ENCODE measurements around the gene SIGLEC11. TPM values are rescaled to one million over a fixed set of nuclear protein-coding genes. Genes with fewer than 3 reads are reported as not detected.

Gene SIGLEC11
- total and polyA plus RNA-seq, 12 donors = 0.11 to 1.7 (median 0.42) TPM; not detected in 1

DNA sequence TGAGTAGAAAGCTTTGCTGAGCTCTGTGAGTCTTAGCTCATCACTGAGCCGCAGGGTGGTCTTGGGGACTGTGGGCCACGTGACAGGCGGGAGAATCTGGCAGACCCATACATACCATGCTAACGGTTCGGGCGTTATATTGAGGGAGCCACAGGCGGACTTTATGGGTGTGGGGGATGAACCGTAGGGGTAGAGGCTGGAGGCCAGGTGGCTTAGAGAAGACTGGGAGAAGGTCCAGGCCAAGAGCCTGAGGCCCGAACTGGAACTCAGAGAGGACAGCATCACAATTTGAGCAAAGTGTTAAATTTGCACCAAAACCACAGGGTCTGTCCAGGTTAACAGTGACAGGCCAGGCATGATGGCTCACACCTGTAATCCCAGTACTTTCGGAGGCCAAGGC, 47.3 kb downstream of the SIGLEC11 start:
- ATAC-seq = no peak
- no peak overlapping the region for H3K27ac ChIP-seq
- WGBS, 2 donors = 92 to 94% methylated on average over 10 of the region's 10 CpGs
- intact Hi-C loops (cut with DNase I) = no loop called here
- peaks cover 0 to 5% (median 0%) of the 10 kb centered on the region in 11 donors for H3K9me3 ChIP-seq
- DNase-seq = no peak
- H3K27me3 ChIP-seq = no peaks in the 10 kb centered on the region
- peaks cover 0 to 89% (median 8%) of the 10 kb centered on the region in 9 donors for H3K36me3 ChIP-seq
- peaks cover 0 to 50% (median 8%) of the 10 kb centered on the region in 9 donors for H3K4me1 ChIP-seq
- TF ChIP-seq, protein P1, sequence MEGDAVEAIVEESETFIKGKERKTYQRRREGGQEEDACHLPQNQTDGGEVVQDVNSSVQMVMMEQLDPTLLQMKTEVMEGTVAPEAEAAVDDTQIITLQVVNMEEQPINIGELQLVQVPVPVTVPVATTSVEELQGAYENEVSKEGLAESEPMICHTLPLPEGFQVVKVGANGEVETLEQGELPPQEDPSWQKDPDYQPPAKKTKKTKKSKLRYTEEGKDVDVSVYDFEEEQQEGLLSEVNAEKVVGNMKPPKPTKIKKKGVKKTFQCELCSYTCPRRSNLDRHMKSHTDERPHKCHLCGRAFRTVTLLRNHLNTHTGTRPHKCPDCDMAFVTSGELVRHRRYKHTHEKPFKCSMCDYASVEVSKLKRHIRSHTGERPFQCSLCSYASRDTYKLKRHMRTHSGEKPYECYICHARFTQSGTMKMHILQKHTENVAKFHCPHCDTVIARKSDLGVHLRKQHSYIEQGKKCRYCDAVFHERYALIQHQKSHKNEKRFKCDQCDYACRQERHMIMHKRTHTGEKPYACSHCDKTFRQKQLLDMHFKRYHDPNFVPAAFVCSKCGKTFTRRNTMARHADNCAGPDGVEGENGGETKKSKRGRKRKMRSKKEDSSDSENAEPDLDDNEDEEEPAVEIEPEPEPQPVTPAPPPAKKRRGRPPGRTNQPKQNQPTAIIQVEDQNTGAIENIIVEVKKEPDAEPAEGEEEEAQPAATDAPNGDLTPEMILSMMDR (IDR thresholded peaks at IDR 0.05) = no peak
- no peak overlapping the region for H3K4me3 ChIP-seq

DNA sequence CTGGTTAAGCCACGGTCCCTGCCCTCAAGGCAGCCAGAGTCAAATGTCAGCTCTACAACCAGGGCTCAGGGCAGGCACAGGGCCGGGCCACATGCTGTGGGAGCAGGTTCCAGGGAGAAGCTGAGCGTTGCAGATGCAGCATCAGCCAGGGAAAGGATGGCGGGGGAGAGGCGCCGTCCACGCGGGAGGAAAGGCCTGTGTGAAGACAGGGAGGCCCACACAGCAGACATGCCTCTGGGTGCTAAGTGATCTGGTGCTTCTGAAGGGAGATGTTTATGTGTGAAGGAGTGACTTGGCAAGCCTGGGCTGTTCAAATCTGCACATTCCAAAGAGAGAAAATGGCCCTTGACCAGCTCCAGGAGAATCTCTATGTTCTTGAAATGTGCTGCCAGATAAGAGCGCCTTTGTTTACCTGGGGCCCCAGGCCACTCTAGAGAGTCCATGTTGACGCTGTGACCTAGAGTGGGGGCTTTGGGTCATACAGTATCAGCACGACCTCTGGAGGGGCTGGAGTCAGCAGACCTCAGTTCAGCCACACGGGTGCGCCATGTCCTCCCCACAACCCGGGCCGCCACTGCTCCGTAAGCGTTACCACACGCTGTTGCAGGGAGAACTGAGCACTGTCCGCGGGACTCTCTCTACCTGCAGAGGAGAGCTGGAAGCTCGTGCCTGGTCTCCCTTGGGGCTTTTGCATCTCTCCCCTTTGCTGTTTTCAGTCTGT, 47.8 kb downstream of the SIGLEC11 start:
- intact Hi-C loops (cut with DNase I) = no loop called here
- WGBS, 2 donors = 81 to 87% methylated on average over 21 of the region's 21 CpGs
- TF ChIP-seq, protein P1 (IDR thresholded peaks at IDR 0.05) = no peak
- Histone ChIP-seq H3K27ac (peak overlapping the region in 1 of 10 donors; percentile 83), H3K4me1 (peaks cover 0 to 46% (median 8%) of the 10 kb centered on the region in 9 donors), H3K36me3 (peaks cover 0 to 90% (median 14%) of the 10 kb centered on the region in 9 donors), H3K27me3 (no peaks in the 10 kb centered on the region), H3K9me3 (peaks cover 0 to 5% (median 0%) of the 10 kb centered on the region in 11 donors), H3K4me3 (no peak overlapping the region)
- ATAC-seq = no peak
- DNase-seq = no peak

DNA sequence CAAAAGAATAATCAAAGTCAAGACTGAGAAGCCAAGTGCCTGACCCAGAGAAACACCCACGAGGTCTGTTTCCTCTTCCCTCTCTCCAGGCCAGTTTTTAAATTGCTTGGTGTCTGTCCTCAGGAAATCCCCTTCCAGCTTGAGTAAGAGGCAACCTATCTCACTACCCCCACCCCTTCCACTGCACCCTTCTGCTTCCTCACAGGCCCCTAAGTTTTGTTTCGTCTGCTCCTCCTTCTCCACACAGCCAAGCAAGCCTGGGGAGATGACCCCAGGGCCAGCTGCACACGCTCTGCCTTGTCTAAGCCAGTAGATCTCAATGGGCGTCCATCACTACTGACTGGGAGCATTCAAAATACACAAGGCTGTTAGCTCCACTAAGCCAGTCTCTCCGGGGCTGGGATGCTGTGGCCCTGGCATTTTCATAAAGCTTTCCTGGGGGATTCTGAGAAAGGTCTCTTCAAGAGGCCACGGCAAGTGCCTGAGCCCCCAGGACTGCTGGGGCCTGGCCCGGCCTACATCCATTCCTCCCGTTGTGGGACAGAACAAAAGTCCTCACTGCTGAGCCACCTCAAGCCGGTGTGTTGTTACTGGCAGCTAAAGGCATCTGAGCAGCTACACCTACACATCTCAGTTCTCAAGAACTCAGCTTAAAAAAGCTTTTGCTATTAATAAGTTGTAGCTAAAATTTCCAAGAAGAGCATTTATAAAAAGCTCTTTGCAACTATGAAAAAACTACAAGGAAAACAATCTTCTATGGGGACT, 49.4 kb downstream of the SIGLEC11 start:
- Histone ChIP-seq H3K27ac (peak overlapping the region in 5 of 10 donors; percentile 15 to 83 (median 40)), H3K36me3 (peaks cover 0 to 90% (median 16%) of the 10 kb centered on the region in 9 donors), H3K27me3 (no peaks in the 10 kb centered on the region), H3K9me3 (peaks cover 0 to 5% (median 0%) of the 10 kb centered on the region in 11 donors), H3K4me1 (peaks cover 0 to 30% (median 8%) of the 10 kb centered on the region in 9 donors), H3K4me3 (no peak overlapping the region)
- intact Hi-C loops (cut with DNase I) = no loop called here
- peak in 7 of 8 donors; percentile 29 to 47 (median 38) for ATAC-seq
- DNase-seq = no peak
- 65% methylated on average over 9 of the region's 9 CpGs for WGBS, 2 donors
- TF ChIP-seq, protein P1 (IDR thresholded peaks at IDR 0.05) = no peak

DNA sequence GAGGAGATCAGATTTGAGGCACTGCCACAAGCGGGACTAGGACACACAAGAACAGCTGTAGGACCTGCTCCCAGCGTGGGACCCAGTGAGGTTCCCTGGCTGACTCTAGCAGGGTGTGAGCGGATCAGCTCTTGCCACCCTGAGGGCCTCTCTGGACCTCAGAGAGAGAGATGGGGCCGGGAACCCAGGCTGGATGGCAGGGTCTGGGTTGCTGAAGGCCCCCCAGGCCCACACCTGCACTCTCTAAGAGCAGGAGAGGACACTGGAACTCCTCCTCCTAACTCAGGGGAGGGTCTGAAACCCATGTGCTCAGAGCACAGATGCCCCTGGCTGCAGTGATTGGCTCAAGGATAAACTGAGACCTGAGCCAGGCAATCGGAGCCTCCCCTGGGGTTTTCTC, 50.8 kb downstream of the SIGLEC11 start:
- TF ChIP-seq, protein P1 (IDR thresholded peaks at IDR 0.05) = no peak
- peaks cover 0 to 82% (median 13%) of the 10 kb centered on the region in 9 donors for H3K36me3 ChIP-seq

More for the DNA sequence above, 50.8 kb downstream of the SIGLEC11 start:
- H3K4me3 ChIP-seq = no peak overlapping the region
- H3K27me3 ChIP-seq = no peaks in the 10 kb centered on the region
- 94 to 99% methylated on average over 5 of the region's 5 CpGs for WGBS, 2 donors
- H3K4me1 ChIP-seq = peaks cover 0 to 28% (median 8%) of the 10 kb centered on the region in 9 donors
- intact Hi-C loops (cut with DNase I) = no loop called here
- peak in 1 of 8 donors; percentile 14 for ATAC-seq
- peak overlapping the region in 2 of 10 donors; percentile 62 to 83 for H3K27ac ChIP-seq
- DNase-seq = no peak
- peaks cover 0 to 1% (median 0%) of the 10 kb centered on the region in 11 donors for H3K9me3 ChIP-seq

Data from heart right ventricle (tissue), 16 donors.